Dermis blood vessel endothelial cell (primary cell): ENCODE measurements around the gene AKR1C4. TPM values are rescaled to one million over a fixed set of nuclear protein-coding genes. Genes with fewer than 3 reads are reported as not detected.
"Not testable (repeated sequence)": the region's sequence is repeated elsewhere in the genome, so short reads cannot be mapped to it uniquely, and the experiment has no call there.

Experiments
- DNase-seq: peaks from one replicate; pipeline ENCODE4 v3.0.0; 2010
- total RNA-seq: library from RNA; depleted of rRNA; stranded (reverse); fragments of >200 nt; gene quantifications from 2 replicates; pipeline ENCODE4 v1.2.3, GENCODE V29; 2014

Gene AKR1C4
- not detected in 2 replicates for total RNA-seq

DNA sequence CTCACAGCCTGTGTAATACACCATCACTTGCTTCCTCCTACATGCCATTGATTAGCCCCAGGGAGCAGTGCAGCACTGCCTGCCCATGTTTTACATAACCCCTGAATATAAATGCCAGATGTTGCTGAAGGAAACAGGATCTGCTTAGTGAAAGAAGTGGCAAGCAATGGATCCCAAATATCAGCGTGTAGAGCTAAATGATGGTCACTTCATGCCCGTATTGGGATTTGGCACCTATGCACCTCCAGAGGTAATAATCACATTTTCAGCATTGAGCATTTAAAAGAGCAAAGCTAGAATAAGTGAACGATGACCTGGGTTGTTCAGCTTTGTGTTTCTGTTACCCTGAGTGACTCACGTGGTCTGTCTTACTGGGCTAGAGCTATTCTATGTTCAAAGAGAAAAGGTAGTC is at the start of gene AKR1C4:
TSS of gene AKR1C4 (plus strand) at position 136 of the 412 bp plus-strand sequence. CDS start at position 167, 31 bp downstream.
- no peak for DNase-seq

DNA sequence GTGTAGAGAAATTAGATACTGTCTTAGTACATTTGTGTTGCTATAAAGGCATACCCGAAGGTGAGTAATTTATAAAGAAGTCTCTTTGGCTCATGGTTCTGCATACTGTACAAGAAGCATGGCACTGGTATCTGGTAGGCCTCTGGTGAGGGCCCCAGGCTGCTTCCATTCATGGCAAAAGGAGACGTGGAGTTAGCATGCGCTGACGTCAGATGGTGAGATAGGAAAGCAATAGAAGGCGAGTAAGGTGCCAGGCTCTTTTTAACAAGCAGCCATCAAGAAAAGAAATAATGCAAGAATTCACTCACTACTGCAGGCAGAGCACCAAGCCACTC is 49.8 kb upstream of the AKR1C4 start:
- DNase-seq: no peak

DNA sequence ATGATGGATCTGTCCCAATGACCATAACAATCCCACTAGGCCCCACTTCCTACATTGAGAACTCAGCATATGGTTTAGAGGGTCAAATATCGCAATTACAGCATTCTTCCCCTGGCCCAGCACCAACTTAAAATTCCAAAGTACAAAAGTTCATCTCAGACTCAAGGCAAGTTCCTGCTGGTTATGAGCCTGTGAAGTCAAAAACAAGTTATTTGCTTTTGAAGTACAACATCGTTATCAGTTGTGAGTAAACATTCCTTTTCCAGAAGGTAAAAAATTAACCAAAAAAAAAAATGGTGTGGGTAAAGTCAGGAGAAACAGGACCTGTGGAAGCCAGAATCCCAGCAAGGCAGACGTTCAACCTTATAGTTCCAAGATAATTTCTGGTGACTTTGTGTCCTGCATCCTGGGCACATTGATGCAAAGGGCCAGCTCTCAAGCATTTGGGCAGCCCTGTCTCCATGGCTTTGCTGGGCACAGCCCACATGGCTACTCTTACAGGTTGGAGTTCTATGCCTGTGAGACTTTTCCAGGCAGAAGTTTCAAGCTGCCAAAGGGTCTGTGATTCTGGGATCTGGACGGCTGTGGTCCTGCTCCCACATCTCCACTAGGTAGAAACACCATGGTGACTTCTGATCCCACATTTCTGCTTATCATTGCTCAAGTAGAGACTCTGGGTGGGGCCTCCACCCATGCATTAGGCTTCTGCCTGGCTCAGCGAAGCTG is 49.2 kb upstream of the AKR1C4 start:
- DNase-seq: no peak

GRCh38 chr10:5147981-5148677 is 48.5 kb upstream of the AKR1C4 start:
- no peak for DNase-seq

- no peak for DNase-seq
Measured at GRCh38 chr10:5148678-5149032, 48.0 kb upstream of the AKR1C4 start.

- DNase-seq: no peak
Measured at GRCh38 chr10:5151076-5151475, 45.6 kb upstream of the AKR1C4 start.

- no peak for DNase-seq
Measured at GRCh38 chr10:5155951-5156350, 40.7 kb upstream of the AKR1C4 start.

- no peak for DNase-seq
Measured at GRCh38 chr10:5157501-5157900, 39.1 kb upstream of the AKR1C4 start.

- peak; percentile 13 for DNase-seq
Measured at GRCh38 chr10:5159126-5159525, 37.5 kb upstream of the AKR1C4 start.

- DNase-seq: no peak
Measured at GRCh38 chr10:5163487-5163886, 33.1 kb upstream of the AKR1C4 start.

GRCh38 chr10:5165738-5166137 is 30.9 kb upstream of the AKR1C4 start:
- peak; percentile 11 for DNase-seq

- no peak for DNase-seq
Measured at GRCh38 chr10:5168897-5169420, 27.7 kb upstream of the AKR1C4 start.

DNA sequence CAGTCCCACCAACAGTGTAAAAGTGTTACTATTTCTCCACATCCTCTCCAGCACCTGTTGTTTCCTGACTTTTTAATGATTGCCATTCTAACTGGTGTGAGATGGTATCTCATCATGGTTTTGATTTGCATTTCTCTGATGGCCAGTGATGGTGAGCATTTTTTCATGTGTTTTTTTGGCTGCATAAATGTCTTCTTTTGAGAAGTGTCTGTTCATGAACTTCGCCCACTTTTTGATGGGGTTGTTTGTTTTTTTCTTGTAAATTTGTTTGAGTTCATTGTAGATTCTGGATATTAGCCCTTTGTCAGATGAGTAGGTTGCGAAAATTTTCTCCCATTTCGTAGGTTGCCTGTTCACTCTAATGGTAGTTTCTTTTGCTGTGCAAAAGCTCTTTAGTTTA is 21.1 kb upstream of the AKR1C4 start:
- DNase-seq: not testable (repeated sequence)

- DNase-seq: not testable (repeated sequence)
Measured at GRCh38 chr10:5180503-5180902, 16.1 kb upstream of the AKR1C4 start.

GRCh38 chr10:5183923-5184322 is 12.7 kb upstream of the AKR1C4 start:
- DNase-seq: no peak

DNA sequence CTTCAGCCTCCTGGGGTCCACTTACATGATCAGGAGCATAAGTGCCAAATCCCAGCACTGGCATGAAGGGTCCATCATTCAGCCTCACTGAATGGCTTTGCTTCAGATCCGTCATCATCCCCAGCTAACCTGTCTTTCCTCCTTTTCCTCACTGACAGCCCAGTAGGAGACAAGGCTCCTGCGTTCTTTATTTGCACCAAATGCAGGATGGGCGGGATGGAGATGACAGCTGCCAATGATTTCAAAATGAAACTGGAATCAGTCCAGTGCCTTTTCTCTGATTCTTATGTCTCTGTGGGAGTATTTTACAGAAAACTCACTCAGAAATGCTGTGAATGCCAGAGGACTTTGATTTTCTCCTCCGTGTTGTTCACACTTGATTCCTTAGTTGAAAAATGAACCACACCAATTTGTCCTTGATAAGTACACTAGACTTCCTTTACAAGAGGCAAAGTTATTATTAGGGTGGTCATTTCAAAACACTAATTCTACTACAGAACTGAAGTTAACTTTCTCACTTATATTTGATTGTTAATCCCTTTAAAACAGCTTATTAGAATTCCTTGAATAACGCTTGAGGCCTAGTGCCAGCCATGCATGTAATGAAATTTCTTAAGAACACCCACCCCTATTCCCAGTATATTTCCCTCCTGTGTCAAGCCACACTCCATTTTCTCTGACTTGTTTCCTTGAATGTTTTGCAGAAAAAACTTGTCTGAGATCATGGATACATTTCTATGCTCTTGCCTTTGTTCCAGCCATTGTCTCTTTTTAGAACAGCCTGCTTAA is 11.5 kb upstream of the AKR1C4 start, which contains the start of gene AKR1C8:
TSS of gene AKR1C8 (minus strand) at position 164 of the 789 bp plus-strand sequence. CDS start at position 118, 46 bp downstream.
- no peak for DNase-seq

- DNase-seq: no peak
Measured at GRCh38 chr10:5187867-5188266, 8.8 kb upstream of the AKR1C4 start.

- DNase-seq: no peak
Measured at GRCh38 chr10:5188358-5188757, 8.3 kb upstream of the AKR1C4 start.

DNA sequence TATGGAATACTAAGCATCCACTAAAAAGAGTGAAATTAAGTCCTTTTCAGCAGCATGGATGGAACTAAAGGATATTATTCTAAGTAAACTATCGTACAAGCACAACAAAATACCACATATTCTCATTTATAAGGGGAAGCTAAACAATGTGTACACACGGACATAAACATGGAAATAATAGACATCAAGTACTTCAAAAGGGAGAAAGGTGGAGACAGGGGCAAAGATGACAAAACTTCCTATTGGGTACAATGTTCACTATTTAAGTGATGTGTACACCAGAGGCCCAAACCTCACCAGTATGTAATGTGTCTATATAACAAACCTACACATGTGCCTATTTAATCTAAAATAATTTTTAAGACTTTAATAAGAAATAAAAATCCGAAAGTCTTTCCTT is 2.2 kb upstream of the AKR1C4 start:
- no peak for DNase-seq

DNA sequence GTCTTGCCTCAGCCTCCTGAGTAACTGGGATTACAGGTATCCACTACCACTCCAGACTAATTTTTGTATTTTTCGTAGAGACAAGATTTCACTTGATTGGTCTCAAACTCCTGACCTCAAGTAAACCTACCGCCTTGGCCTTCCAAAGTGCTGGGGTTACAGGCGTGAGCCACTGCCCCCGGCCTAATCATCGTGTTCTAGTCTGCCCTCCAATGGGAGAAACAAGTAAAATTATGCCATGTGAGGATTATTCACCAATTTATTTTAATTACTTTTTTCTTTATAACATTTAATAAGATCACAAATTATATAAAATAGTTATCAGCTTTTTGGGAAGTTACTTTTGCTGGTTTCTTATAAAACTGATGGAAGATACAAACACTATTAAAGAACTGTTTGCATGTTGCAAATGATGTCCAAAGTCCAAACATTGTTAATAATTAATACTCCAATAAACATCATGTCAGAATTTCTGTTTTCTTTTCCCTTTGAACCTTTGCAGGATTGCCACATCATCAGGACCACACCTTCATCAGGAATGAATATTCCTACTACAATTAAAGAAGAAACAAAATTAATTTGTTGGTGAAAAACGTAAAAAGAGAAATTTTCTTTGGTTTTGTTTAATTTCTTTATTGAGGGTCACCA is 786 bp upstream of the AKR1C4 start:
- no peak for DNase-seq

GRCh38 chr10:5198386-5198785 is 1.7 kb downstream of the AKR1C4 start:
- DNase-seq: no peak

GRCh38 chr10:5199398-5199797 is 2.8 kb downstream of the AKR1C4 start:
- DNase-seq: no peak

GRCh38 chr10:5206799-5207198 is 10.2 kb downstream of the AKR1C4 start:
- DNase-seq: no peak
